ENCODE data around the gene MFAP4.

GRCh38 chr17:19380481-19381301 is 6.3 kb downstream of the MFAP4 start:
- TF ChIP-seq CTCF (IDR thresholded peaks at IDR 0.05; ENCODE audit: insufficient read depth, low read depth, low read length): no peak
- TF ChIP-seq EZH2 (IDR thresholded peaks at IDR 0.05; ENCODE audit: insufficient read depth, low read length): no peak

Data from astrocyte (in vitro differentiated cells and primary cell).